ENCODE measurements around the gene EFCAB14.

DNA sequence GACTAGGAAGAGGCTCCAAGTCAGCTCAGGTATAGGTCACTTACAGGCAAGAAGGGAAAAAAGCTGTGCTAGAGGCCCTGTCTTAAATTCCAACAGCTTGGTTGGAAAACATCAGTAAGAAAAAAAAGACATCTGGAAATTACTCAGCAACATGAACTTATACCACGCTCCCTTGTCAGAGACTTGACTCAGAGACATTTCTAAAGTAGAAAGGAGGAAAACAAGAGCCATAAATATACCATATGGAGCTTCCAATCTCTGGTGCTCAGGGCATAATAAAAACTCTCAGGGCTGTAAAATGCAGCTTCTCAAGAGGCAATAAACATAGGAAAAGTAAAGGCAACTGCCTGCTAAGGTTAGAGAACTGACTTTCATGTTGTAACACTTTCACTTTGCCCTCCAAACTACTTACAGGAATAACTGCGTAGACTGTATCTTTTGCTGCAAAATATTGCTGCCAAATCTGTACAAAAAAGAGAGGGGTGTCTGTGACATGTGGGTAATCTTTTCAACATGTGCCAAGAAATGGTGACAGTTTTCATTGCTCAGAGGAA lies 65.4 kb downstream of the EFCAB14 start:
- TF ChIP-seq POLR2A (IDR thresholded peaks at IDR 0.05), result no peak
- TF ChIP-seq, protein P1, sequence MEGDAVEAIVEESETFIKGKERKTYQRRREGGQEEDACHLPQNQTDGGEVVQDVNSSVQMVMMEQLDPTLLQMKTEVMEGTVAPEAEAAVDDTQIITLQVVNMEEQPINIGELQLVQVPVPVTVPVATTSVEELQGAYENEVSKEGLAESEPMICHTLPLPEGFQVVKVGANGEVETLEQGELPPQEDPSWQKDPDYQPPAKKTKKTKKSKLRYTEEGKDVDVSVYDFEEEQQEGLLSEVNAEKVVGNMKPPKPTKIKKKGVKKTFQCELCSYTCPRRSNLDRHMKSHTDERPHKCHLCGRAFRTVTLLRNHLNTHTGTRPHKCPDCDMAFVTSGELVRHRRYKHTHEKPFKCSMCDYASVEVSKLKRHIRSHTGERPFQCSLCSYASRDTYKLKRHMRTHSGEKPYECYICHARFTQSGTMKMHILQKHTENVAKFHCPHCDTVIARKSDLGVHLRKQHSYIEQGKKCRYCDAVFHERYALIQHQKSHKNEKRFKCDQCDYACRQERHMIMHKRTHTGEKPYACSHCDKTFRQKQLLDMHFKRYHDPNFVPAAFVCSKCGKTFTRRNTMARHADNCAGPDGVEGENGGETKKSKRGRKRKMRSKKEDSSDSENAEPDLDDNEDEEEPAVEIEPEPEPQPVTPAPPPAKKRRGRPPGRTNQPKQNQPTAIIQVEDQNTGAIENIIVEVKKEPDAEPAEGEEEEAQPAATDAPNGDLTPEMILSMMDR (IDR thresholded peaks at IDR 0.05), result no peak
- TF ChIP-seq POLR2AphosphoS5 (IDR thresholded peaks at IDR 0.05; ENCODE audit: insufficient read depth in 1 of 2, low read depth in 1 of 2), result no peak
